Endodermal cell (in vitro differentiated cells): ENCODE results near the gene MLST8. TPM values are rescaled to one million over a fixed set of nuclear protein-coding genes. Genes with fewer than 3 reads are reported as not detected.

Source experiments
- DNase-seq: peaks from one replicate; pipeline ENCODE4 v3.0.0-alpha.2; 2017
- H3K27ac ChIP-seq: 2 replicates; pipeline ENCODE4 v1.5.1; 2013; ENCODE audit warnings: mild to moderate bottlenecking, low read depth, low read length, moderate library complexity
- H3K27me3 ChIP-seq: 2 replicates; pipeline ENCODE4 v1.6.1; 2013; ENCODE audit warnings: mild to moderate bottlenecking, low read length, moderate library complexity; ENCODE audit not compliant: insufficient read depth, control insufficient read depth, poor library complexity, severe bottlenecking
- H3K36me3 ChIP-seq: 2 replicates; pipeline ENCODE4 v1.7.0; 2013; ENCODE audit warnings: mild to moderate bottlenecking, low read length, moderate library complexity; ENCODE audit not compliant: control insufficient read depth, insufficient read depth
- H3K4me1 ChIP-seq: one replicate; pipeline ENCODE4 v1.7.0; 2013; ENCODE audit warnings: low read length; ENCODE audit not compliant: control insufficient read depth, insufficient read depth
- H3K4me3 ChIP-seq: 2 replicates; pipeline ENCODE4 v1.5.1; 2013; ENCODE audit warnings: mild to moderate bottlenecking, low read length, moderate library complexity
- H3K9ac ChIP-seq: 2 replicates; pipeline ENCODE4 v1.6.1; 2013; ENCODE audit warnings: mild to moderate bottlenecking, low read length, moderate library complexity; ENCODE audit not compliant: poor library complexity, severe bottlenecking; ENCODE audit errors: extremely low read depth
- H3K9me3 ChIP-seq: 2 replicates; pipeline ENCODE4 v1.6.1; 2013; ENCODE audit warnings: mild to moderate bottlenecking, low read length, moderate library complexity; ENCODE audit not compliant: control insufficient read depth
- H3K27ac Mint-ChIP-seq: 2 replicates; pipeline ENCODE4 v1.8.0; 2020; ENCODE audit warnings: mixed read lengths
- H3K27me3 Mint-ChIP-seq: 2 replicates; pipeline ENCODE4 v1.8.0; 2021; ENCODE audit warnings: mild to moderate bottlenecking, mixed read lengths; ENCODE audit not compliant: insufficient read depth
- H3K36me3 Mint-ChIP-seq: 2 replicates; pipeline ENCODE4 v1.8.0; 2020; ENCODE audit warnings: low read depth, mixed read lengths
- H3K4me1 Mint-ChIP-seq: 2 replicates; pipeline ENCODE4 v1.8.0; 2020; ENCODE audit warnings: mixed read lengths
- H3K4me3 Mint-ChIP-seq: 2 replicates; pipeline ENCODE4 v1.8.0; 2020; ENCODE audit warnings: mild to moderate bottlenecking, moderate library complexity, mixed read lengths
- H3K9me3 Mint-ChIP-seq: 2 replicates; pipeline ENCODE4 v1.8.0; 2020; ENCODE audit warnings: mild to moderate bottlenecking, mixed read lengths
- CTCF ChIP-seq: fragments of 200-600 bp; sonication (generic); conservative IDR thresholded peaks from 2 replicates; pipeline ENCODE4 v1.5.0; 2021; ENCODE audit warnings: antibody characterized with exemption, mild to moderate bottlenecking
- WGBS, 2 experiments: methylation state at CpG; one replicate each; pipeline versions ENCODE4 v1.1.5 to v1.1.7; 2013; ENCODE audit warnings: missing lambda C conversion rate in 2 of 2, mixed read lengths in 1 of 2; ENCODE audit not compliant: insufficient coverage in 1 of 2, insufficient read length in 1 of 2; 5-methylcytosine and 5-hydroxymethylcytosine counted together
- total RNA-seq, 2 donors: library from RNA; stranded (reverse); fragmentation: NEBNext Ultra II Directional in 1 of 2; extraction: Animal tissue kit (Norgen Biotek cat#: 25700) in 1 of 2; gene quantifications; 2 replicates in 1 of 2; 3 replicates in 1 of 2; pipeline ENCODE4 v1.2.1, GENCODE V29; 2021

MLST8 gene
- total RNA-seq, 2 donors from 2014 or later, result 60.3 to 70.8 TPM

- H3K27ac Mint-ChIP-seq, result no peak overlapping the region
- Histone ChIP-seq H3K36me3 (peaks cover 32% of the 10 kb centered on the region), H3K4me3 (no peak overlapping the region), H3K27ac (no peak overlapping the region), H3K4me1 (peaks cover 3% of the 10 kb centered on the region), H3K9ac (no peak overlapping the region), H3K9me3 (no peaks in the 10 kb centered on the region), H3K27me3 (no peaks in the 10 kb centered on the region)
- peaks cover 14% of the 10 kb centered on the region for H3K4me1 Mint-ChIP-seq
- no peaks in the 10 kb centered on the region for H3K27me3 Mint-ChIP-seq
- no peak for TF ChIP-seq CTCF
- WGBS, 2 experiments, result 96 to 97% methylated on average over 23 to 29 of the region's 29 CpGs
- peaks cover 34% of the 10 kb centered on the region for H3K36me3 Mint-ChIP-seq
- H3K9me3 Mint-ChIP-seq, result no peaks in the 10 kb centered on the region
- H3K4me3 Mint-ChIP-seq, result no peak overlapping the region
- DNase-seq, result no peak
Measured at GRCh38 chr16:2209258-2210008, 4.2 kb downstream of the MLST8 start.

- Mint-ChIP-seq H3K27me3 (no peaks in the 10 kb centered on the region), H3K4me3 (no peak overlapping the region), H3K27ac (no peak overlapping the region), H3K9me3 (no peaks in the 10 kb centered on the region), H3K36me3 (peaks cover 34% of the 10 kb centered on the region), H3K4me1 (peaks cover 14% of the 10 kb centered on the region)
- DNase-seq, result no peak
- Histone ChIP-seq H3K4me3 (no peak overlapping the region), H3K4me1 (peaks cover 3% of the 10 kb centered on the region), H3K36me3 (peaks cover 32% of the 10 kb centered on the region), H3K27ac (no peak overlapping the region), H3K27me3 (no peaks in the 10 kb centered on the region), H3K9ac (no peak overlapping the region), H3K9me3 (no peaks in the 10 kb centered on the region)
- 91 to 94% methylated on average over 11 to 17 of the region's 17 CpGs for WGBS, 2 experiments
- no peak for TF ChIP-seq CTCF
Measured at GRCh38 chr16:2210009-2210332, 4.7 kb downstream of the MLST8 start.

- no peak within 1 kb of the TSS for H3K4me3 ChIP-seq
- peaks cover 32% of the 10 kb centered on the region for H3K36me3 ChIP-seq
- WGBS, 2 experiments, result 87 to 91% methylated on average over 10 to 24 of the region's 24 CpGs
- Mint-ChIP-seq H3K27me3 (no peaks in the 10 kb centered on the region), H3K27ac (peak within 1 kb of the TSS; percentile 41), H3K4me3 (no peak within 1 kb of the TSS), H3K36me3 (peaks cover 34% of the 10 kb centered on the region), H3K4me1 (peaks cover 14% of the 10 kb centered on the region), H3K9me3 (no peaks in the 10 kb centered on the region)
- H3K4me1 ChIP-seq, result peaks cover 3% of the 10 kb centered on the region
- peak; percentile 64 for DNase-seq
- H3K9ac ChIP-seq, result no peak within 1 kb of the TSS
- no peaks in the 10 kb centered on the region for H3K9me3 ChIP-seq
- no peak within 1 kb of the TSS for H3K27ac ChIP-seq
- H3K27me3 ChIP-seq, result no peaks in the 10 kb centered on the region
- no peak for TF ChIP-seq CTCF
Measured at GRCh38 chr16:2210386-2211365, 5.4 kb downstream of the MLST8 start, which contains the start of gene BRICD5. Gene BRICD5, minus strand, starts transcription at chr16:2210863. Its CDS starts 30 bp downstream, at chr16:2210833.
